ENCODE measurements around the gene CD151.

CD151 gene

GRCh38 chr11:810040-810567, 22.6 kb upstream of the CD151 start:
- ATAC-seq (ENCODE audit: low read depth) (no peak), DNase-seq (ENCODE audit: low spot score) (no peak)
- no peak for TF ChIP-seq CTCF (IDR thresholded peaks at IDR 0.05; ENCODE audit: poor library complexity, severe bottlenecking)
- H3K9me3 ChIP-seq (ENCODE audit: severe bottlenecking): no peaks in the 10 kb centered on the region
- no peaks in the 10 kb centered on the region for H3K27me3 ChIP-seq (ENCODE audit: insufficient read depth, poor library complexity, severe bottlenecking)
- H3K36me3 ChIP-seq (ENCODE audit: low read depth): peaks cover 37% of the 10 kb centered on the region
- H3K4me1 ChIP-seq (ENCODE audit: insufficient read depth, poor library complexity, severe bottlenecking): no peaks in the 10 kb centered on the region
- H3K27ac ChIP-seq (ENCODE audit: poor library complexity, severe bottlenecking): peak overlapping the region; percentile 73
- peak overlapping the region; percentile 69 for H3K4me3 ChIP-seq (ENCODE audit: severe bottlenecking)

- H3K4me1 ChIP-seq (ENCODE audit: insufficient read depth, poor library complexity, severe bottlenecking): no peaks in the 10 kb centered on the region
- H3K4me3 ChIP-seq (ENCODE audit: severe bottlenecking): peak overlapping the region; percentile 69
- DNase-seq (ENCODE audit: low spot score): no peak
Measured at GRCh38 chr11:811446-812245, 21.1 kb upstream of the CD151 start.

GRCh38 chr11:812390-812789, 20.4 kb upstream of the CD151 start:
- no peak for TF ChIP-seq CTCF (IDR thresholded peaks at IDR 0.05; ENCODE audit: poor library complexity, severe bottlenecking)
- DNase-seq (ENCODE audit: low spot score) (no peak), ATAC-seq (ENCODE audit: low read depth) (no peak)
- H3K9me3 ChIP-seq (ENCODE audit: severe bottlenecking): no peaks in the 10 kb centered on the region
- H3K27ac ChIP-seq (ENCODE audit: poor library complexity, severe bottlenecking): peak overlapping the region; percentile 73
- no peaks in the 10 kb centered on the region for H3K4me1 ChIP-seq (ENCODE audit: insufficient read depth, poor library complexity, severe bottlenecking)
- no peak overlapping the region for H3K4me3 ChIP-seq (ENCODE audit: severe bottlenecking)
- no peaks in the 10 kb centered on the region for H3K27me3 ChIP-seq (ENCODE audit: insufficient read depth, poor library complexity, severe bottlenecking)
- peaks cover 37% of the 10 kb centered on the region for H3K36me3 ChIP-seq (ENCODE audit: low read depth)

More at GRCh38 chr11:811446-812245, 21.1 kb upstream of the CD151 start:
- ATAC-seq (ENCODE audit: low read depth): no peak
- Histone ChIP-seq H3K27me3 (ENCODE audit: insufficient read depth, poor library complexity, severe bottlenecking) (no peaks in the 10 kb centered on the region), H3K36me3 (ENCODE audit: low read depth) (peaks cover 37% of the 10 kb centered on the region), H3K27ac (ENCODE audit: poor library complexity, severe bottlenecking) (peak overlapping the region; percentile 73), H3K9me3 (ENCODE audit: severe bottlenecking) (no peaks in the 10 kb centered on the region)
- TF ChIP-seq CTCF (IDR thresholded peaks at IDR 0.05; ENCODE audit: poor library complexity, severe bottlenecking): no peak

GRCh38 chr11:813072-813455, 19.7 kb upstream of the CD151 start:
- no peak for DNase-seq (ENCODE audit: low spot score)

More at GRCh38 chr11:813072-813455, 19.7 kb upstream of the CD151 start:
- Histone ChIP-seq H3K4me1 (ENCODE audit: insufficient read depth, poor library complexity, severe bottlenecking) (no peaks in the 10 kb centered on the region), H3K36me3 (ENCODE audit: low read depth) (peaks cover 37% of the 10 kb centered on the region), H3K27ac (ENCODE audit: poor library complexity, severe bottlenecking) (peak overlapping the region; percentile 73), H3K4me3 (ENCODE audit: severe bottlenecking) (no peak overlapping the region), H3K9me3 (ENCODE audit: severe bottlenecking) (no peaks in the 10 kb centered on the region), H3K27me3 (ENCODE audit: insufficient read depth, poor library complexity, severe bottlenecking) (no peaks in the 10 kb centered on the region)
- TF ChIP-seq CTCF (IDR thresholded peaks at IDR 0.05; ENCODE audit: poor library complexity, severe bottlenecking): no peak
- no peak for ATAC-seq (ENCODE audit: low read depth)

All from RWPE2 (cell line).